NB4 (cell line): ENCODE data around the gene CLMN.

Source experiments
- DNase-seq: peaks from one replicate; pipeline ENCODE4 v3.0.0; 2010; ENCODE audit warnings: low read depth
- H3K4me3 ChIP-seq: one replicate; pipeline ENCODE4 v1.5.1; 2011; ENCODE audit warnings: mild to moderate bottlenecking, low read depth, low read length, moderate library complexity
- MAX ChIP-seq: IDR thresholded peaks from 2 replicates; pipeline ENCODE4 v1.6.1; 2011; ENCODE audit warnings: low read depth, low read length
- MYC ChIP-seq: IDR thresholded peaks from 2 replicates; pipeline ENCODE4 v1.6.1; 2011; ENCODE audit warnings: low read depth, low read length
- POLR2A ChIP-seq: IDR thresholded peaks from 2 replicates; pipeline ENCODE4 v1.6.1; 2011; ENCODE audit warnings: mild to moderate bottlenecking; ENCODE audit not compliant: insufficient read length; ENCODE audit errors: extremely low read depth
- TF ChIP-seq, protein P1 (sequence below): IDR thresholded peaks from one replicate; pipeline ENCODE4 v1.5.1; 2012; ENCODE audit warnings: low read depth, low read length

CLMN gene

DNA sequence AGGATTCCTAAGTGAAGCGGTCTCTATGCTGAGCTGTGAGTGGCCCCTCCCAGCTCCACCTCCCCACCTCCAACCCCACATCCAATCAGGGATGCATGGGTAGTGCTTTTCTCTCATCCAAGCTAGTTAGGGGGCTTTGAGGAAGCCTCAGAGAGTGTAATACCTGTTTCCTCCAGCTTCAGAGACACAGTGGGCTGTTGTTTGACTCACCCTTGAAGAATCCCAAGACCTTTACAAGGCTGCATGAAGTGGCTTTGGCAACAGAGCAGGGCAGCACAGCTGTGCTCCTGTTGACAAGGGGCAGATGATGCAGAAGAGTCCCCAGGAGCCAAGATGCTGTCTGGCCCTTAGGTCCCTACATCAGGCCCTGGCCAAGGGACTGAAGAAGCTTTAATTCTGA is 27.1 kb upstream of the CLMN start:
- DNase-seq: no peak
- H3K4me3 ChIP-seq: no peak overlapping the region
- TF ChIP-seq POLR2A (no peak), MAX (no peak), MYC (no peak)
- TF ChIP-seq, protein P1, sequence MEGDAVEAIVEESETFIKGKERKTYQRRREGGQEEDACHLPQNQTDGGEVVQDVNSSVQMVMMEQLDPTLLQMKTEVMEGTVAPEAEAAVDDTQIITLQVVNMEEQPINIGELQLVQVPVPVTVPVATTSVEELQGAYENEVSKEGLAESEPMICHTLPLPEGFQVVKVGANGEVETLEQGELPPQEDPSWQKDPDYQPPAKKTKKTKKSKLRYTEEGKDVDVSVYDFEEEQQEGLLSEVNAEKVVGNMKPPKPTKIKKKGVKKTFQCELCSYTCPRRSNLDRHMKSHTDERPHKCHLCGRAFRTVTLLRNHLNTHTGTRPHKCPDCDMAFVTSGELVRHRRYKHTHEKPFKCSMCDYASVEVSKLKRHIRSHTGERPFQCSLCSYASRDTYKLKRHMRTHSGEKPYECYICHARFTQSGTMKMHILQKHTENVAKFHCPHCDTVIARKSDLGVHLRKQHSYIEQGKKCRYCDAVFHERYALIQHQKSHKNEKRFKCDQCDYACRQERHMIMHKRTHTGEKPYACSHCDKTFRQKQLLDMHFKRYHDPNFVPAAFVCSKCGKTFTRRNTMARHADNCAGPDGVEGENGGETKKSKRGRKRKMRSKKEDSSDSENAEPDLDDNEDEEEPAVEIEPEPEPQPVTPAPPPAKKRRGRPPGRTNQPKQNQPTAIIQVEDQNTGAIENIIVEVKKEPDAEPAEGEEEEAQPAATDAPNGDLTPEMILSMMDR: no peak

GRCh38 chr14:95346266-95346665 is 26.6 kb upstream of the CLMN start:
- H3K4me3 ChIP-seq: no peak overlapping the region
- no peak for DNase-seq
- TF ChIP-seq, protein P1: no peak

DNA sequence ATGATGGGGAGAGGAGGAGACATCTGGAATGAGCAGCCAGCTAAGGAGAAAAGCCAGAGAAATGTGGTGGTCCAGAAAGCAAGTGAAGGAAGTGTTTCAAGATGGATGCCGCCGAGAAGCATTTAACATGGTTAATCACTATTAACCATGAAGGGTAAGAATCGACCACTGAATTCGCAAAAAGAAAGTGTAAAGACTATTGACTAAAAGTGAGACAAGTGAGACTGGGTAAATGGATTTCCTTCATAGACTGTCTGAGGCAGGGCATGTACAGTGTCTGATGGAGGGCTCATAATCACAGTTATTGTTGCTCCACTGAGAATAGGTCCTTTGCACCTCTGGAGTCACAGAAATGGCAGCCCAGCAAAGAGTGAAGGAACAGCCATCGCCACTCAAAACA is 25.3 kb upstream of the CLMN start:
- TF ChIP-seq, protein P1: no peak
- TF ChIP-seq MAX (no peak), POLR2A (no peak), MYC (no peak)
- no peak for DNase-seq
- H3K4me3 ChIP-seq: no peak overlapping the region

DNA sequence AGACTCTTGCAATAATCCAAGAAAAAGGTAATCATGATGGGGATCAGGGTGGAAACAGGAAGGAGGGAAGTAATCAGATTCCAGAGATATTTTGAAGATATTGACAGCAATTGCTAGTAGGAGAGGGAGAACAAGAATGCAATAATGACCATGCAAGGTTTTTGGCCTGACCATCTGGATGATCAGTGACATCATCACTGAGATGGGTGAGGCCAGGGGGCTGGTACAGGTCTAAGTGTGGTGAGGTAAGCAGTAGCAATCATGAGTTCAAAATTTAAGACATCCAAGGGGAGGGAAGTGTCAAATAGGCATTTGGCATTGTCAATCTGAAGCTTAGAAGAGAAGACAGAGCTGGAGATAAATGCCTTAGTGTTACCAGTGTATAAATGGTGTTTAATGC is 24.8 kb upstream of the CLMN start:
- H3K4me3 ChIP-seq: no peak overlapping the region
- TF ChIP-seq MYC: no peak
- TF ChIP-seq, protein P1: no peak
- no peak for TF ChIP-seq MAX
- DNase-seq: no peak

- TF ChIP-seq MAX: no peak
- TF ChIP-seq, protein P1: no peak
- no peak for TF ChIP-seq MYC
- no peak for TF ChIP-seq POLR2A
- DNase-seq: no peak
- no peak overlapping the region for H3K4me3 ChIP-seq
Observed at GRCh38 chr14:95341564-95341963, 21.9 kb upstream of the CLMN start.

DNA sequence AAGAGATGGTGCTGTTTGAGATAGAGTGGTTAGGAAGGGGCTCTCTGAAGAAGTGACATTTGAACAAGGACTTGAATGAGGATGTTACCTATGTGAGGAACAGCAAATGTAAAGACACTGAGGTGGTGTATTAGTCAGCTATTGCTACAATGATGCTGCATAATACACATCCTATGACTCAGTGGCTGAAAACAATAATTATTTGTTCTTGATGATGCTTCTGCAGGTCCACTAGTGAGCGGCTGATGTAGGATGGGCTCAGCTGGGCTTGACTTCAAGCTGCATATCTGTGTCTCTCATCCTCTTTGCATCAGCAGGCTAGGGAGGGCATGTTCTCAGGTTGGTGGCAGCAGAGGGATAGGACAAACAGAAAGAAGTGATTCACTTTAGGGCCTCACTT is 21.4 kb upstream of the CLMN start:
- TF ChIP-seq MYC (no peak), POLR2A (no peak)
- no peak for DNase-seq
- no peak overlapping the region for H3K4me3 ChIP-seq
